Endothelial cell of umbilical vein (primary cell): ENCODE results near the gene CYP46A1. TPM values are rescaled to one million over a fixed set of nuclear protein-coding genes. Genes with fewer than 3 reads are reported as not detected.

Experiments
- BruUV-seq: library from RNA; stranded (reverse); fragments of 400-500 nt; replicated peaks from 2 replicates; lab custom pipeline; 2021; lab: Mats Ljungman, UMichigan
- CTCF ChIA-PET: fragments of 300-600, 350-600 bp; sonication (Branson Sonifier 250); formaldehyde crosslinking; loops from one replicate; lab custom pipeline; 2021; ENCODE audit warnings: antibody characterized with exemption, inconsistent platforms; lab: Charles Lee
- POLR2A ChIA-PET: fragments of 300-600, 350-600 bp; sonication (Branson Sonifier 250); formaldehyde crosslinking; loops from one replicate; lab custom pipeline; 2021; ENCODE audit warnings: antibody characterized with exemption, inconsistent platforms; lab: Charles Lee
- DNase-seq: peaks from one replicate; pipeline ENCODE4 v3.0.0-alpha.2; 2011; ENCODE audit warnings: low read depth, low spot score
- FAIRE-seq: peaks from 2 replicates; lab custom pipeline; 2011; peaks lifted over from hg19 to GRCh38; lab: Jason Lieb, UNC
- H2AFZ ChIP-seq: 2 replicates; pipeline ENCODE4 v1.6.0; 2012; ENCODE audit warnings: low read depth, low read length, control low read depth, inconsistent platforms
- H3K27ac ChIP-seq: 2 replicates; pipeline ENCODE4 v1.5.1; 2011; ENCODE audit warnings: low read depth, mild to moderate bottlenecking, control low read depth, low read length, moderate library complexity; ENCODE audit not compliant: insufficient read depth
- H3K27me3 ChIP-seq, 2 experiments: 2 replicates each; pipeline versions ENCODE4 v1.6.0 to v1.6.1; 2011; ENCODE audit warnings: low read length in 2 of 2, mixed read lengths in 1 of 2; ENCODE audit not compliant: control insufficient read depth in 2 of 2, insufficient read depth in 2 of 2
- H3K36me3 ChIP-seq, 2 experiments: 2 replicates in 1 of 2; 3 replicates in 1 of 2; pipeline ENCODE4 v1.5.1; 2011; ENCODE audit warnings: low read length in 2 of 2, mild to moderate bottlenecking in 1 of 2, moderate library complexity in 1 of 2; ENCODE audit not compliant: control insufficient read depth in 2 of 2, insufficient read depth in 2 of 2; ENCODE audit errors: extremely low read depth in 1 of 2
- H3K4me1 ChIP-seq: 3 replicates; pipeline ENCODE4 v1.5.1; 2011; ENCODE audit warnings: mild to moderate bottlenecking, low read length; ENCODE audit not compliant: control insufficient read depth, insufficient read depth; ENCODE audit errors: extremely low read depth
- H3K4me2 ChIP-seq: 2 replicates; pipeline ENCODE4 v1.6.1; 2011; ENCODE audit warnings: low read length, control low read depth, mixed read lengths; ENCODE audit not compliant: insufficient read depth
- H3K4me3 ChIP-seq, 3 experiments: fragments of 200-600 bp in 1 of 3; sonication (generic), shearing (Covaris generic) in 1 of 3; replicated peaks in 1 of 3; 2 replicates each; pipeline ENCODE4 v1.5.1; 2011 to 2016; ENCODE audit warnings: control low read depth in 3 of 3, low read length in 3 of 3, mild to moderate bottlenecking in 2 of 3, inconsistent platforms in 1 of 3, low read depth in 1 of 3, moderate library complexity in 1 of 3; ENCODE audit not compliant: insufficient read depth in 1 of 3
- H3K79me2 ChIP-seq: 2 replicates; pipeline ENCODE4 v1.6.0; 2012; ENCODE audit warnings: low read length, inconsistent platforms; ENCODE audit not compliant: control insufficient read depth, insufficient read depth
- H3K9ac ChIP-seq: replicated peaks from 2 replicates; pipeline ENCODE3; 2011; ENCODE audit warnings: low read length, control low read depth; ENCODE audit not compliant: insufficient read depth; ENCODE audit errors: extremely low read depth
- H3K9me1 ChIP-seq: replicated peaks from 3 replicates; pipeline ENCODE4 v1.6.0; 2011; ENCODE audit warnings: mild to moderate bottlenecking, low read length; ENCODE audit not compliant: control insufficient read depth, insufficient read depth; ENCODE audit errors: extremely low read depth
- H3K9me3 ChIP-seq: replicated peaks from 2 replicates; pipeline ENCODE4 v1.5.1; 2012; ENCODE audit warnings: low read length, inconsistent platforms; ENCODE audit not compliant: control insufficient read depth, insufficient read depth
- H4K20me1 ChIP-seq: replicated peaks from 2 replicates; pipeline ENCODE3; 2011; ENCODE audit warnings: mild to moderate bottlenecking, low read length; ENCODE audit not compliant: control insufficient read depth, insufficient read depth; ENCODE audit errors: extremely low read depth
- EZH2 ChIP-seq: IDR thresholded peaks from 2 replicates; pipeline ENCODE4 v1.6.1; 2012; ENCODE audit warnings: borderline replicate concordance, low read depth, mild to moderate bottlenecking, moderate library complexity, low read length, inconsistent platforms; ENCODE audit not compliant: severe bottlenecking
- FOS ChIP-seq: IDR thresholded peaks from 2 replicates; pipeline ENCODE4 v1.6.1; 2011; ENCODE audit warnings: mild to moderate bottlenecking, low read length, moderate library complexity, borderline replicate concordance; ENCODE audit not compliant: insufficient read depth
- GATA2 ChIP-seq: IDR thresholded peaks from 2 replicates; pipeline ENCODE4 v1.7.0; 2011; ENCODE audit warnings: low read depth, mild to moderate bottlenecking, moderate library complexity, mixed read lengths, low read length; ENCODE audit not compliant: insufficient read length, insufficient read depth
- JUN ChIP-seq: IDR thresholded peaks from 2 replicates; pipeline ENCODE4 v1.6.1; 2011; ENCODE audit warnings: borderline replicate concordance, low read depth; ENCODE audit not compliant: insufficient read length, insufficient read depth
- MYC ChIP-seq: IDR thresholded peaks from one replicate; pipeline ENCODE4 v1.6.1; 2011; ENCODE audit warnings: mild to moderate bottlenecking, low read depth, low read length
- POLR2A ChIP-seq: IDR thresholded peaks from 2 replicates; pipeline ENCODE4 v1.6.1; 2012; ENCODE audit warnings: low read depth, mild to moderate bottlenecking, control low read depth, low read length
- dilution Hi-C: fragments of 300-500 bp; cut with MboI; formaldehyde crosslinking; loops from one replicate; pipeline ENCODE4 v1.15.0; 2019; ENCODE audit warnings: low sequenced_read_pairs; ENCODE audit not compliant: extremely low pct_ligation_motif_present
- intact Hi-C: fragments of 100-400 bp; cut with micrococcal nuclease; formaldehyde crosslinking; loops from one replicate; pipeline ENCODE4 v1.10.0; 2022
- polyA plus RNA-seq, 4 experiments: library from polyadenylated mRNA; depleted of rRNA in 3 of 4; stranded (reverse) in 3 of 4; unstranded in 1 of 4; fragments of >200 nt; gene quantifications; 2 replicates each; pipeline versions ENCODE4 v1.2.1 to v1.2.3, GENCODE V29; 2011 to 2012; ENCODE audit warnings: missing spikeins in 1 of 4
- total RNA-seq: library from RNA; stranded (reverse); gene quantifications from 2 replicates; pipeline ENCODE4 v1.2.3, GENCODE V29; 2021
- TF ChIP-seq, protein P1 (sequence below): IDR thresholded peaks from 2 replicates; pipeline ENCODE4 v1.6.1; 2011; ENCODE audit not compliant: insufficient read depth, insufficient read length
- TF ChIP-seq, protein P2 (sequence below), 2 donors: IDR thresholded peaks; 1 replicate in 1 of 2; 2 replicates in 1 of 2; pipeline ENCODE4 v1.5.1; 2011; ENCODE audit warnings: low read length in 2 of 2, mild to moderate bottlenecking in 2 of 2, moderate library complexity in 2 of 2, control low read depth in 1 of 2, inconsistent platforms in 1 of 2, low read depth in 1 of 2; ENCODE audit not compliant: insufficient read depth in 1 of 2; ENCODE audit errors: extremely low read depth in 1 of 2

The CYP46A1 gene
- total and polyA plus RNA-seq, 2 donors (not counting 3 experiments of a cell fraction or from before 2014, with no cell fraction given): 0.03 to 0.24 TPM

DNA sequence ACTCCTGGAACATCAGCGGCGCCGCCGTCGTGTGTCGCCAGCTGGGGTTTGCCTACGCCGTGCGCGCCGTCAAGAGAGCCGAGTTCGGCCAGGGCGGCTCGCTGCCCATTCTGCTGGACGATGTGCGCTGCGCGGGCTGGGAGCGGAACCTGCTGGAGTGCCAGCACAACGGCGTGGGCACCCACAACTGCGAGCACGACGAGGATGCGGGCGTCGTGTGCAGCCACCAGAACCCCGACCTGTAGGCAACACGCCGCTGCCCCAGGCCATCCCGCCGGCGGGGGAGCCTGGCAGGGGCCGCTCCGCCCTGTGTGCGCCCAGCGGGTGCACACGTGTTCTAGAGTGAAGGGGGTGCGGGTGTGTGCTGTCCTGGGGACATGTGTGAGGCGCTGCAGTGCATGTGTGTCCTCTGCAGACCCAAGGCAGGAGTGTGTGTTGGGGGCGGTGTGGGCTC lies 8.7 kb upstream of the CYP46A1 start:
- POLR2A ChIA-PET: no interaction called here
- dilution Hi-C loops: no loop called here

DNA sequence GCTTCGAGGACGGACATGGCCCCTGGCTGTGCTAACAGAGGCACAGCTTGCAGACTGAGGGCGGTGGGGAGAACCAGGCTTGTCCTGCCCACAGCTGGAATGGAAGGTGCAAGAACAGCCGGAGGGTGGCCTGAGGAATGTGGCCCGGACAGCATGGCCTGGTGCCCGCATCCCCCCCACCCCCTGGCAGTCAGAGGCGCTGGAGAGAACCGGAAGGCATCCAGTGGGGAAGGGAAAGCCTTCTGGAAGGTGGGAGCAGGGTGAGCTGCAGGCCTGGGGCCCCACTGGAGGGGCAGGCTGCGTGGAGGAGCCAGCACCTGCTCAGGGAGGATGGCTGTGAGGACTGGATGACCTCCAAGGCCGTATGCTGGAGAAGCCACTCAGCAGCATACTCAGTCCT lies 8.1 kb upstream of the CYP46A1 start:
- H3K27me3 ChIP-seq: peaks cover 10 to 15% of the 10 kb centered on the region in 2 experiments
- no peak overlapping the region for H3K27ac ChIP-seq
- CTCF ChIA-PET: interaction anchor here (1.0 kb wide), 1 partner anchor 11 kb away, joined by 3 read pairs; no protein-coding TSS in a partner anchor
- dilution Hi-C loops (no loop called here), intact Hi-C loops (no loop called here)
- H2AFZ ChIP-seq: no peak overlapping the region
- no peak overlapping the region for H3K9ac ChIP-seq
- no peak overlapping the region for H3K4me3 ChIP-seq
- H3K79me2 ChIP-seq: no peaks in the 10 kb centered on the region
- TF ChIP-seq EZH2: no peak
- no peak for TF ChIP-seq GATA2
- TF ChIP-seq FOS: no peak
- no peak for TF ChIP-seq JUN
- no peak for TF ChIP-seq POLR2A
- TF ChIP-seq MYC: no peak
- TF ChIP-seq, protein P1, sequence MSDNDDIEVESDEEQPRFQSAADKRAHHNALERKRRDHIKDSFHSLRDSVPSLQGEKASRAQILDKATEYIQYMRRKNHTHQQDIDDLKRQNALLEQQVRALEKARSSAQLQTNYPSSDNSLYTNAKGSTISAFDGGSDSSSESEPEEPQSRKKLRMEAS: no peak
- TF ChIP-seq, protein P2, sequence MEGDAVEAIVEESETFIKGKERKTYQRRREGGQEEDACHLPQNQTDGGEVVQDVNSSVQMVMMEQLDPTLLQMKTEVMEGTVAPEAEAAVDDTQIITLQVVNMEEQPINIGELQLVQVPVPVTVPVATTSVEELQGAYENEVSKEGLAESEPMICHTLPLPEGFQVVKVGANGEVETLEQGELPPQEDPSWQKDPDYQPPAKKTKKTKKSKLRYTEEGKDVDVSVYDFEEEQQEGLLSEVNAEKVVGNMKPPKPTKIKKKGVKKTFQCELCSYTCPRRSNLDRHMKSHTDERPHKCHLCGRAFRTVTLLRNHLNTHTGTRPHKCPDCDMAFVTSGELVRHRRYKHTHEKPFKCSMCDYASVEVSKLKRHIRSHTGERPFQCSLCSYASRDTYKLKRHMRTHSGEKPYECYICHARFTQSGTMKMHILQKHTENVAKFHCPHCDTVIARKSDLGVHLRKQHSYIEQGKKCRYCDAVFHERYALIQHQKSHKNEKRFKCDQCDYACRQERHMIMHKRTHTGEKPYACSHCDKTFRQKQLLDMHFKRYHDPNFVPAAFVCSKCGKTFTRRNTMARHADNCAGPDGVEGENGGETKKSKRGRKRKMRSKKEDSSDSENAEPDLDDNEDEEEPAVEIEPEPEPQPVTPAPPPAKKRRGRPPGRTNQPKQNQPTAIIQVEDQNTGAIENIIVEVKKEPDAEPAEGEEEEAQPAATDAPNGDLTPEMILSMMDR (IDR thresholded peaks at IDR 0.05; ENCODE audit: extremely low read depth in 1 of 2, insufficient read depth in 1 of 2, low read depth in 1 of 2, low read length in 2 of 2): no peak
- no peak for DNase-seq
- BruUV-seq: no TSS peak
- H3K4me1 ChIP-seq: no peaks in the 10 kb centered on the region
- POLR2A ChIA-PET: no interaction called here
- no peaks in the 10 kb centered on the region for H3K9me1 ChIP-seq
- no peaks in the 10 kb centered on the region for H4K20me1 ChIP-seq
- H3K9me3 ChIP-seq: no peaks in the 10 kb centered on the region
- H3K4me2 ChIP-seq: no peak overlapping the region
- FAIRE-seq: no peak
- H3K36me3 ChIP-seq: no peaks in the 10 kb centered on the region

More for the DNA sequence above, 8.7 kb upstream of the CYP46A1 start:
- no TSS peak for BruUV-seq
- Histone ChIP-seq H3K4me1 (no peaks in the 10 kb centered on the region), H3K27me3 (peaks cover 10 to 15% of the 10 kb centered on the region in 2 experiments), H3K27ac (no peak overlapping the region), H3K4me2 (no peak overlapping the region), H3K9me1 (no peaks in the 10 kb centered on the region), H2AFZ (no peak overlapping the region), H4K20me1 (no peaks in the 10 kb centered on the region), H3K36me3 (no peaks in the 10 kb centered on the region), H3K9me3 (no peaks in the 10 kb centered on the region), H3K4me3 (no peak overlapping the region), H3K79me2 (no peaks in the 10 kb centered on the region), H3K9ac (no peak overlapping the region)
- intact Hi-C loops: no loop called here
- no peak for FAIRE-seq
- no peak for DNase-seq
- TF ChIP-seq, protein P1: no peak
- TF ChIP-seq MYC: no peak
- no peak for TF ChIP-seq POLR2A
- no peak for TF ChIP-seq GATA2
- peak; percentile 95 for TF ChIP-seq EZH2
- CTCF ChIA-PET: no interaction called here
